Epithelial cell of proximal tubule (primary cell): Measurements from ENCODE around the gene GRK5. TPM values are rescaled to one million over a fixed set of nuclear protein-coding genes. Genes with fewer than 3 reads are reported as not detected.

Source experiments
- DNase-seq: peaks from one replicate; pipeline ENCODE4 v3.0.0-alpha.2; 2011; ENCODE audit warnings: low read depth
- H3K4me3 ChIP-seq: 2 replicates; pipeline ENCODE4 v1.5.1; 2011; ENCODE audit warnings: low read depth, mild to moderate bottlenecking, low read length
- total RNA-seq: library from RNA; depleted of rRNA; stranded (reverse); fragments of >200 nt; gene quantifications from 2 replicates; pipeline ENCODE4 v1.2.3, GENCODE V29; 2015
- TF ChIP-seq, protein P1 (sequence below): conservative IDR thresholded peaks from 2 replicates; pipeline ENCODE4 v1.5.1; 2012; ENCODE audit warnings: low read depth, mild to moderate bottlenecking, low read length

The GRK5 gene
- total RNA-seq, 1 donor from 2014 or later, result 2.8 TPM

DNA sequence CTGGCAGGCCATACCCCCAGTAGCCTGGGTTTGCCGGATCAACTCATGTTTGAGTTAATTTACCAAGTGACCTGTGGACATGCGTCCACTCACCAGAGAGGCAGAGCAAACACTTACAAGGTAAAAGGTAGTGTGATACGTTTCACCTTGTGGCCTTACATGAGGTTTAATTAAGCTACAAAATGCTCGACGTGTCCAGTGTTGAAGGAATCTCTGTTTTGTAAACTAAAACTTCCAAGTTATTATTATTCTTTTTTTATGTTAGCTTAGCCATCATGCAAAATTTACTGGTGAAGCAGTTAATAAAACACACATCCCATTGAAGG is 292.3 kb downstream of the GRK5 start:
- DNase-seq, result no peak
- H3K4me3 ChIP-seq, result no peak overlapping the region
- TF ChIP-seq, protein P1, sequence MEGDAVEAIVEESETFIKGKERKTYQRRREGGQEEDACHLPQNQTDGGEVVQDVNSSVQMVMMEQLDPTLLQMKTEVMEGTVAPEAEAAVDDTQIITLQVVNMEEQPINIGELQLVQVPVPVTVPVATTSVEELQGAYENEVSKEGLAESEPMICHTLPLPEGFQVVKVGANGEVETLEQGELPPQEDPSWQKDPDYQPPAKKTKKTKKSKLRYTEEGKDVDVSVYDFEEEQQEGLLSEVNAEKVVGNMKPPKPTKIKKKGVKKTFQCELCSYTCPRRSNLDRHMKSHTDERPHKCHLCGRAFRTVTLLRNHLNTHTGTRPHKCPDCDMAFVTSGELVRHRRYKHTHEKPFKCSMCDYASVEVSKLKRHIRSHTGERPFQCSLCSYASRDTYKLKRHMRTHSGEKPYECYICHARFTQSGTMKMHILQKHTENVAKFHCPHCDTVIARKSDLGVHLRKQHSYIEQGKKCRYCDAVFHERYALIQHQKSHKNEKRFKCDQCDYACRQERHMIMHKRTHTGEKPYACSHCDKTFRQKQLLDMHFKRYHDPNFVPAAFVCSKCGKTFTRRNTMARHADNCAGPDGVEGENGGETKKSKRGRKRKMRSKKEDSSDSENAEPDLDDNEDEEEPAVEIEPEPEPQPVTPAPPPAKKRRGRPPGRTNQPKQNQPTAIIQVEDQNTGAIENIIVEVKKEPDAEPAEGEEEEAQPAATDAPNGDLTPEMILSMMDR, result no peak

DNA sequence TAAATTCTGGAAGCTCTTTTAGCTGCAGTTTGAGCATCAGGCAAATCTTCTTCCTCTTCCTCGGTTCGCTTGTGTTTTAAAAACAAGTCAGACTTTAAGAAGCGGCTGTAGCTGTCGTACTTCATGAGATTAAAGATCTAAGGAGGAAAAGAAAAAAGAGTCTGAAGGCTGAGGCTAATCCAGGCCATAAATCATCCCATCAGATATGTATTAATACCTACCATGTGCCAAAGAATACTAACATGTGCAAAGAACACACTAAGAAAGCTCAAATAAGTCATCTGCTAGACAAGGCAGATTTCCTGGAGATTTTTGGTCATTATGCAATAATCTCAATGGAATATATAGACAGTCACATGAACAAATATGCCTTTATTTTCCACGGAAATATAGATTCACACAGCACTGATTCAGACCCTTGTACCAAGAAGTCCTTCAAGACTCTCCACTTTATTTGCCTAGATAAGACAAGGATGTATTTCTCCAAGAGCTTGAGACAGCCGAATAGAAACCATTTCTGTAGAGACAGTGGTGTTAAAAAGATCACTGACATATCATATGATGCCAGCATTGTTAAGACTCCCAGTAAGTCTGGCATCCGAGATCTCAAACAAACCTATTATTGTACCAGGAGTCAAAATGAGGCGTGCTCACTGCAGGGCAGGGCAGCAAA is 292.9 kb downstream of the GRK5 start:
- TF ChIP-seq, protein P1, result no peak
- DNase-seq, result no peak
- H3K4me3 ChIP-seq, result no peak overlapping the region

- TF ChIP-seq, protein P1, result no peak
- H3K4me3 ChIP-seq, result no peak overlapping the region
- no peak for DNase-seq
These were observed 293.4 kb downstream of the GRK5 start for GRCh38 chr10:119500821-119501220.

- TF ChIP-seq, protein P1, result no peak
- no peak for DNase-seq
These were observed 294.3 kb downstream of the GRK5 start for GRCh38 chr10:119501690-119502089.

GRCh38 chr10:119502209-119502608 is 294.8 kb downstream of the GRK5 start:
- H3K4me3 ChIP-seq, result no peak overlapping the region
- no peak for DNase-seq
- TF ChIP-seq, protein P1, result no peak

More at GRCh38 chr10:119501690-119502089, 294.3 kb downstream of the GRK5 start:
- H3K4me3 ChIP-seq, result no peak overlapping the region

- H3K4me3 ChIP-seq, result no peak overlapping the region
- TF ChIP-seq, protein P1, result no peak
- no peak for DNase-seq
These were observed 295.3 kb downstream of the GRK5 start for GRCh38 chr10:119502618-119503155.

- TF ChIP-seq, protein P1, result no peak
- DNase-seq, result no peak
- H3K4me3 ChIP-seq, result no peak overlapping the region
These were observed 296.4 kb downstream of the GRK5 start for GRCh38 chr10:119503821-119504220.
